ENCODE results near the gene NPAS1.
"Not testable (repeated sequence)": the region's sequence is repeated elsewhere in the genome, so short reads cannot be mapped to it uniquely, and the experiment has no call there.

NPAS1 gene

GRCh38 chr19:47044946-47045866 is 25.6 kb downstream of the NPAS1 start:
- no peak for DNase-seq (ENCODE audit: low read depth in 4 of 4, low spot score in 1 of 4)

- DNase-seq (ENCODE audit: low read depth in 4 of 4, low spot score in 1 of 4): no peak
Observed at GRCh38 chr19:47045867-47046470, 26.3 kb downstream of the NPAS1 start.

DNA sequence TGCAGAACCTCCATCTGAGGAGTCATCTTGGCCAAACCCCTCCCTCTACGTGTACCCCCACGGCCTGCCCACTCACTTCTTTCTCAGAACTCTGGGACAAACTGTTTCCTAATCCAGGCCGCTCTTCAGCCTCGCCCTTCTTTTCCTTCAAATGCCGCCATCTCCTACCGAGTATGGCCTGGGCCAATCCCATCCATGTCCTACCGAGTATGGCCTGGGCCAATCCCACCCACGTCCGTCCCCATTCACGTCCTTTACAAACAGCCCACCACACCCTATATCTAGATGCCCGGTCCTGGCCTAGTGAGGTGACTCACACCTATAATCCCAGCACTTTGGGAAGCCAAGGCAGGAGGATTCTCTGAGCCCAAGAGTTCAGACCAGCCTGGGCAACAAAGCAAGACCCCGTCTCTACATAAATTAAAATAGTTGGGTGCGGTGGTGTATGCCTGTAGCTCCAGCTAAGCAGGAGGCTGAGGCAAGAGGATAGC is 27.7 kb downstream of the NPAS1 start:
- no peak for DNase-seq (ENCODE audit: low read depth in 4 of 4, low spot score in 1 of 4)

- DNase-seq (ENCODE audit: low read depth in 4 of 4, low spot score in 1 of 4): peak; percentile 24 to 75 (median 48)
Observed at GRCh38 chr19:47047763-47048405, 28.2 kb downstream of the NPAS1 start.

DNA sequence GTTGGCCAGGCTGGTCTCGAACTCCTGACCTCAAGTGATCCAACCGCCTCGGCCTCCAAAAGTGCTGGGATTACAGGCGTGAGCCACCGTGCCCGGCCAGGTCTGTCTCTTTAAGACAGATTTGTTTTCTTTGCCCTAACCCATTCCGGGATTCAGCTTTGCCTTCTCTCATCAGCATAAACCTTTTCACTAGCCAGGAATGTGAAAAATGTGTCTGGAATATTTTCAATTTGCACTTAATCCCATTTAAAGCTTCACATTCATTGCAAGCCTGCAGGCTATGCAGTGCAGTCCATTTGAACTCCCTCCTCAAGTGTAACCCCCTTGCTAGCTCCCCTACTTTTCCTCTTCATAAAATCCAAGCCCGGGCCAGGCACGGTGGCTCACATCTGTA is 29.7 kb downstream of the NPAS1 start:
- no peak for DNase-seq (ENCODE audit: low read depth in 4 of 4, low spot score in 1 of 4)

- DNase-seq (ENCODE audit: low read depth in 4 of 4, low spot score in 1 of 4): not testable (repeated sequence)
Observed at GRCh38 chr19:47050562-47050961, 30.9 kb downstream of the NPAS1 start.

- DNase-seq (ENCODE audit: low read depth in 4 of 4, low spot score in 1 of 4): no peak
Observed at GRCh38 chr19:47056411-47056810, 36.8 kb downstream of the NPAS1 start.

- DNase-seq (ENCODE audit: low read depth in 4 of 4, low spot score in 1 of 4): no peak
Observed at GRCh38 chr19:47057328-47057727, 37.7 kb downstream of the NPAS1 start.

DNA sequence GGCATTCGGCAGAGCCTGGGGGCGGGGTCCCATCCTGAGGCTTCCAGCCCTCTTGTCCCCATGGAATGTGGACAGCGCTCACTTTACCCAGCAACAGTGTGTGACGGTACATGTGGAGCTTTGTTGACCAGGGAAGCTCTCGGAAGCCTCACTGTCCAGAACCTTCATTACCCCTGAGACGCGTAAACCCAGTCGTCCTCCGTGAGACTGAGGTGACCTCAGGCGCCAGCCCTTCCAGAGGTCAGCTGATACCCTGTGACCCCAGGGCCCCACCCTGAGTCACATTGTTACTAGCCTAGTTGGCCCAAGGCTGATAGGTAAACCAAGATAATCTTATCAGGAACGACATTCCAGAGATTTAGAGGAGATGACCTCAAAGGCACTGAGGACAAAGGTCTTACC is 39.0 kb downstream of the NPAS1 start:
- no peak for DNase-seq (ENCODE audit: low read depth in 4 of 4, low spot score in 1 of 4)

GRCh38 chr19:47063874-47064273 is 44.2 kb downstream of the NPAS1 start:
- no peak for DNase-seq (ENCODE audit: low read depth in 4 of 4, low spot score in 1 of 4)

GRCh38 chr19:47065242-47065641 is 45.6 kb downstream of the NPAS1 start:
- no peak for DNase-seq (ENCODE audit: low read depth in 4 of 4, low spot score in 1 of 4)

DNA sequence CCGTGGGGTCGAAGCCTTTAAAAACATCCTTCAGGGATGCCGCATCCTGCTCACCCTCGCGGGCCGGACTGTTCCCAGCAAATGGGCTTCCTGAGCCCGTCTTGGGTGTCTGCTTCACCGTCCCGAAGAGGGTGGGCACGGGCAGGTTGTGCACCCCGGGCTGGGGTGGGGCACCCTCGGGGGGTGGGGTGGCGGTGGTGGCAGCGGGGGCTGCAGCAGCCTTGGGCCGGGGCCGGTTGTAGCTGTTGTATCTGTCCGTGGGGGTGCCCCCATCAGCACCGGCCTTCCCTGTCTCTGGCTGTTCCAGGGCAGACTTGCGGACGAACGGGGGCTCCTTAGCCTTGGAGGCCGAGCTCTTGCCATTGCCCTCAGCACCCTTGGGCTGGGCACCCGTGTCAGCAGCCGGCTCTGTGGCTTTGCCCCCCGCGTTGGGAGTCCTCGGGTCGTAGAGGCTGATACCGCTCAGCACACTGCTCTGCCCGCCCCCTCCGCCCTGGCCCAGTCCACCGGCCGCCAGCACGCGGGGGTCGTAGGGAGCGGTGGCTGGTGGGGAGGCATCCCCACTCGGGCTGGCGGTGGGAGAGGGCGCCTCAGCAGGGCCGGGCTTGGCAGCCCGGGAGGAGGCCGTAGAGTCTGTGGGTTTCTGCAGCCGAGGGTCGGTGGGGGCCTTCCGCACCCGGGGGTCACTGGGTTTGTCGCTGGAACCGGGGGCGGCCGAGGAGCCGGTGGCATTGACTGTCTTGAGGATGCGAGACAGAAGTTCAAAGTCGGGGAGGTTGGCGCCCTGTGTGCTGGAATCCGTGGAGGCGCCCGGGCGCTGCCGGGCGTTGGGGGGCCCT is 47.0 kb downstream of the NPAS1 start:
- no peak for DNase-seq (ENCODE audit: low read depth in 4 of 4, low spot score in 1 of 4)

- no peak for DNase-seq (ENCODE audit: low read depth in 4 of 4, low spot score in 1 of 4)
Observed at GRCh38 chr19:47067215-47067847, 47.7 kb downstream of the NPAS1 start.

DNA sequence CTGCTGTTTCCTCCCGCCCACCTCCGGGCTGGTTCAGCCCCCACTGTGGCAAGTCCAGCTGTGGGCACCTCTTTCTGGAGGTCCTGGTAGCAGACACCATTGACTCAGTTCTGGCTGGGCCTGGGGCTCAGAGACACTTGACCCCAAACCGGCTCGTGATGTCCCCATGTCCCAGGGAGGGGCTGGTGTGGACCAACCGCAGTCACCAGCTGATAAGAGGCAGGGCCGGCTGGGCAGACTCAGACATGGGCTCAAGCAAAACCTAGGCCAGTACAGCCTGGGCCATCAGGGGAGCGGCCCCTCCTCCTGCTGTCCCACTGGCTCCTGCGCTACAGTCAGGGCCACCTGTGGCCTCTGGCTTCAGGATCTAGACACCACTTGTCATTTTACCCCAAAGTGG is 48.6 kb downstream of the NPAS1 start:
- no peak for DNase-seq (ENCODE audit: low read depth in 4 of 4, low spot score in 1 of 4)

GRCh38 chr19:47068876-47069406 is 49.3 kb downstream of the NPAS1 start:
- no peak for DNase-seq (ENCODE audit: low read depth in 4 of 4, low spot score in 1 of 4)

DNA sequence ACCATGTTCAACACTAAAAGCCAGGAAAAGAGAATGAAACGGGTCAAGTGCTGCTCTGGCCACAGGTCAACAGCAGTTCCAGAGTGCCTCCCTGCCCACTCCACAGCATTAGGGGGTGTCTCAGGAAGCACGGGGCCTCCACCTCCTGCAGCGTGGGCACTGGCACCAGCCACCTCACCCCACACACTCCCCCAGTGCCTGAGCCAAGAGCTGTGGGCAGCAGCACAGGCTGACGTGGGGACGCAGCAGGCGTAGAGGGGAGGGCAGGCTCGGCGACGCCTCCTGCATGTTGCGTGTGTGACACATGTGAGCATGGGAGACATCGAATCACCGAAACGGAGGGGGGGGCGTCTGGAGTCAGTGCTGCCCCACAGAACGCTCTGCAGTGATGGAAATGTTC is 50.2 kb downstream of the NPAS1 start:
- DNase-seq (ENCODE audit: low read depth in 4 of 4, low spot score in 1 of 4): no peak

DNA sequence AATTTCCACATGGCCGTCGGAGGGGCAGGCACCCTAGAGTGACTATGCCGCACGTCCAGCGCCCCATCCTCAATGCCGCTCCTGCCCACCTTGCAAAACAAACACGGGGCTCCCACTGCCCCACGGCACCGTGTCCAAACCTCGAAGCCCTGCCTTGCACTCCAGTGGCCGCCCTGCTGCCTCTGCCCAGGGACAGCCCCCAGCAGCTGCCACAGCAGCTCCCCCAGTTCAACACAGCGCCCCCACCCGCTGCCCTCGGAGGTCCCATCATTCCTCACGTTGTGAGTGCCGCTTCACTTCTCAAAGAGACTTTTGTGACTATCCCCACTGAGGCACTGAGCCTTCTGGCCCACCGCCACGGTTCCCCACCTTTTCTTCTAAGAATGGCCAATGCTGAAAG is 51.1 kb downstream of the NPAS1 start:
- no peak for DNase-seq (ENCODE audit: low read depth in 4 of 4, low spot score in 1 of 4)

DNA sequence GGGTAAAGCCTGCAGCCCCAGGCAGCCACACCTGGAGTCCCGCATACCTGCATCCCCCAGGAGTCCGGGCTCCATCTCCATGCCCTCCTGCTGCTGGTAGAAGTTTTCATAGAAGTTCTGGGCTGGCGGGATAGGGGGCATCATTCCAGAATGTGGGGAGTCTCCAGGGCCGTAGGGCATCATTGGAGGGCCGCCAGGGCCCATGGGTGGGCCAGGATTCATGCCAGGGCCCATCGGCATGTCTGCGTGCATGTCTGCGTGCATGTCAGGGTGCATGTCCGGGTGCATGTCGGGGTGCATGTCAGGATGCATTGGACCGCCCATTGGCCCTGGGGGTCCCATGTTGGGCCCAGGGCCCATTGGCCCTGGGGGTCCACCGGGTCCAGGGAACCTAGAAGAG is 52.1 kb downstream of the NPAS1 start:
- DNase-seq (ENCODE audit: low read depth in 4 of 4, low spot score in 1 of 4): no peak

GRCh38 chr19:47072323-47072722 is 52.7 kb downstream of the NPAS1 start:
- DNase-seq (ENCODE audit: low read depth in 4 of 4, low spot score in 1 of 4): no peak

DNA sequence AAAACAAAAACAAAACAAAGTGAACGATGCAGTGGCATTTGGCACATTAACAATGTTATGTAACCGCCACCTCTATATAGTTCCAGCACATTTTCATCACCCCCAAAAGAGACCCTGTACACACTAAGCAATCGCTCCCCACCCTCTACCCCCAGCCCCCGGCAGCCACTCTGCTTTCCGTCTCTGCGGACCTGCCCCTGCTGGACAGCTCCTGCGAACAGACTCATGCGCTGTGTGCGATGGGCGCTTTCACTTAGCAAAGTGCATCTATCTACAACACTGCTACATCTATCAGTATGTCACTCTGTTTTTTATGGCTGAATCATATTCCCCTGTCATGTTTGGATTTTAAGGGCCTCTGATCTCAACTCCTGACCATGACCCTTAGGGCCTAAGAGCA is 53.9 kb downstream of the NPAS1 start:
- DNase-seq (ENCODE audit: low read depth in 4 of 4, low spot score in 1 of 4): no peak
